Brain microvascular endothelial cell (primary cell): ENCODE data around the gene ACLY.

Experiments
- DNase-seq: peaks from one replicate; pipeline ENCODE4 v3.0.0-alpha.2; 2020
- H3K27ac ChIP-seq: fragments of 250-450 bp; sonication (Bioruptor Pico); 2 replicates; pipeline ENCODE4 v1.5.1; 2020; ENCODE audit warnings: mild to moderate bottlenecking, moderate library complexity
- H3K27me3 ChIP-seq: fragments of 250-450 bp; sonication (Bioruptor Pico); replicated peaks from 2 replicates; pipeline ENCODE4 v1.5.1; 2020; ENCODE audit warnings: mild to moderate bottlenecking
- H3K36me3 ChIP-seq: fragments of 250-450 bp; sonication (Bioruptor Pico); replicated peaks from 2 replicates; pipeline ENCODE4 v1.5.1; 2020; ENCODE audit warnings: mild to moderate bottlenecking
- H3K4me3 ChIP-seq: 2 replicates; pipeline ENCODE4 v1.5.1; 2011; ENCODE audit warnings: low read depth, mild to moderate bottlenecking, control low read depth, low read length, moderate library complexity
- in situ Hi-C: cut with HindIII; loops from 2 replicates; pipeline ENCODE4 v1.10.0; 2017; ENCODE audit warnings: low sequenced_read_pairs, low pct_ligation_motif_present
- TF ChIP-seq, protein P1 (sequence below): IDR thresholded peaks from 2 replicates; pipeline ENCODE4 v1.5.1; 2011; ENCODE audit warnings: low read depth, mild to moderate bottlenecking, moderate library complexity, low read length, control low read depth, inconsistent platforms; ENCODE audit errors: missing control alignments

ACLY gene

DNA sequence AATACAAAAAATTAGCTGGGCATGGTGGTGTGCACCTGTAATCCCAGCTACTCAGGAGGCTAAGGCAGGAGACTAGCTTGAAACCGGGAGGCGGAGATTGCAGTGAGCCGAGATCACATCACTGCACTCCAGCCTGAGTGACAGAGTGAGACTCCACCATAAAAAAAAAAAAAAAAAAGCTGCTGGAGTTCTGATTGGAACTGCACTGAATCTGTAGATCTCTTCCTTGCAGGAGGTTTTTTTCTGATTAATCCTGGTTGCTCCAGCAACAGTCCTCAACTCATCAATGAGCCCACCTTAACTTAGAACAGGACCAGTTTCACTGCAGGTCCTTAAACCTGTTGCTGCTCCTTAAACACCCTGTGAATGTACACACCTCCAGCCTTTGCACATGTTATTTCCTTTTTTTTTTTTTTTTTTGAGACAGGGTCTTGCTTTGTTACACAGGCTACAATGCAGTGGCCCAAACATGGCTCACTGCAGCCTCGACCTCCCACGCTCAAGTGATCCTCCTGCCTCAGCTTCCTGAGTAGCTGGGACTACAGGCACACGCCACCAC lies 10.0 kb upstream of the ACLY start:
- TF ChIP-seq, protein P1, sequence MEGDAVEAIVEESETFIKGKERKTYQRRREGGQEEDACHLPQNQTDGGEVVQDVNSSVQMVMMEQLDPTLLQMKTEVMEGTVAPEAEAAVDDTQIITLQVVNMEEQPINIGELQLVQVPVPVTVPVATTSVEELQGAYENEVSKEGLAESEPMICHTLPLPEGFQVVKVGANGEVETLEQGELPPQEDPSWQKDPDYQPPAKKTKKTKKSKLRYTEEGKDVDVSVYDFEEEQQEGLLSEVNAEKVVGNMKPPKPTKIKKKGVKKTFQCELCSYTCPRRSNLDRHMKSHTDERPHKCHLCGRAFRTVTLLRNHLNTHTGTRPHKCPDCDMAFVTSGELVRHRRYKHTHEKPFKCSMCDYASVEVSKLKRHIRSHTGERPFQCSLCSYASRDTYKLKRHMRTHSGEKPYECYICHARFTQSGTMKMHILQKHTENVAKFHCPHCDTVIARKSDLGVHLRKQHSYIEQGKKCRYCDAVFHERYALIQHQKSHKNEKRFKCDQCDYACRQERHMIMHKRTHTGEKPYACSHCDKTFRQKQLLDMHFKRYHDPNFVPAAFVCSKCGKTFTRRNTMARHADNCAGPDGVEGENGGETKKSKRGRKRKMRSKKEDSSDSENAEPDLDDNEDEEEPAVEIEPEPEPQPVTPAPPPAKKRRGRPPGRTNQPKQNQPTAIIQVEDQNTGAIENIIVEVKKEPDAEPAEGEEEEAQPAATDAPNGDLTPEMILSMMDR, result no peak
- DNase-seq, result no peak
- Histone ChIP-seq H3K27ac (no peak overlapping the region), H3K27me3 (no peaks in the 10 kb centered on the region), H3K36me3 (no peaks in the 10 kb centered on the region), H3K4me3 (no peak overlapping the region)
- in situ Hi-C loops, result no loop called here

GRCh38 chr17:41925991-41926590 lies 7.3 kb upstream of the ACLY start:
- in situ Hi-C loops, result no loop called here
- DNase-seq, result no peak
- TF ChIP-seq, protein P1, result no peak
- no peak overlapping the region for H3K4me3 ChIP-seq
- H3K27me3 ChIP-seq, result no peaks in the 10 kb centered on the region
- no peaks in the 10 kb centered on the region for H3K36me3 ChIP-seq
- H3K27ac ChIP-seq, result no peak overlapping the region

GRCh38 chr17:41920580-41920955 lies 1.8 kb upstream of the ACLY start:
- H3K27ac ChIP-seq, result no peak overlapping the region
- in situ Hi-C loops, result no loop called here
- no peak for DNase-seq
- H3K36me3 ChIP-seq, result peaks cover 3% of the 10 kb centered on the region
- no peaks in the 10 kb centered on the region for H3K27me3 ChIP-seq
- TF ChIP-seq, protein P1, result no peak
- H3K4me3 ChIP-seq, result no peak overlapping the region

DNA sequence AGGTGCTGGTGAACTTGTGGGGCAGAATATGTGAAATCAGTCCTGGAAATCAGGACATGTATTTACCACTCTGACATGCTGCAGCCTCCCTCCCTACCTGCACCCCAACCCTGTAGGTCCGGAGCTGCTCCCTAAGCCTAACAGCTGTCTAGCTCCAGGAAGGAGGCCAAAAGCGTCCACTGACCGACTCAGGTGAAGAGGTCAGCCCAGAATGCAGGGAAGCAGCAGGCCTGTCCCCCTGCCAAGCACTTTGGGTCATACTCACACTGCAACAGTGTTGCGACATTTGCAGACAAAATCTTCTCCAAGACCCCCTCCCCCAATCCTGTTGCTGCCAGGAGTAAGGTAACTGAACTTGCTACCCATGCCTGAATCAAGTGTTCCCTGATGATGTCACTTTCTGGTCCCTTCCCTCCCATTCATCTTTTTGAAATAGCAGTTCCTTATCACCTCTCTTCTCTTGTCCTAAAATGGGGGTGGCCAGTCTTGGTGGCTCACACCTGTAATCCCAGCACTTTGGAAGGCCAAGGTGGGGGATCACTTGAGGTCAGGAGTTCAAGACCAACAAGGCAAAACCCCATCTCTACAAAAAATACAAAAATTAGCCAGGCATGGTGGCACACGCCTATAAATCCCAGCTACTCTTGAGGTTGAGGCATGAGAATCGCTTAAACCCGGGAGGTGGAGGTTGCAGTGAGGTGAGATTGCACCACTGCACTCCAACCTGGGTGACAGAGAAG lies 1.3 kb upstream of the ACLY start:
- TF ChIP-seq, protein P1, result no peak
- in situ Hi-C loops, result no loop called here
- H3K36me3 ChIP-seq, result peaks cover 3% of the 10 kb centered on the region
- no peaks in the 10 kb centered on the region for H3K27me3 ChIP-seq
- H3K4me3 ChIP-seq, result no peak overlapping the region
- H3K27ac ChIP-seq, result no peak overlapping the region
- no peak for DNase-seq

DNA sequence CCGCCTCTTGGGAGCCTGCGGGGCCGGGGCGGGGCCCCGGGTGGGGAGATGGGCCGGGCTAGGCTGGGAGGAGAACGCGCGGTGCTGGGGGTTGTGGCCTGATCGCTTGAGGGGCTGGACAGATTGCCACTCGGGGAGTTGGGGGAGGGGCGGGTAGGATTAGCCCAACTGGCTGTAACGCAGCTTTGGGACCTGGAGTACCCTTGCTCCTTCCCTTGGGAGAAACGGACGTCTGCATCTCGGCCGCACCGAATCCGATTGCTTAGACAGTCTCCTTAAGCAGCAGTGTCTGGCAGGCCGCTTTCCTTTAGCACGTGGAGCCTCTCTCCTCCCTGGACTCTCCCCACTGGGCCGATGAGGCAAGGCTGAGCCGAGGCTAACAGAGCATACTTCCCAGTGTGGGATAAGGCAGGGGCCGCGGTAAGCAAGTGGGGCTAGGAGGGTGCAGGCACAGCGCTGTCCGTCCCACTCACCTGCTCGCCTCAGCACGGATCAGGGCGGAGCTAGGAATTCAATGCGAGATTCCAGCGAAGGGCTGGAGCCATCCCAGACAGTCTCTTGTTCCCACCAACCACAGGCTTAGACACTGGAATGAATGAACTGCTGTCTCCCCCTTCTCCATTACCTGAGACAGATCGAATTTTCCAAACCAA lies 540 bp upstream of the ACLY start:
- Histone ChIP-seq H3K27ac (peak overlapping the region; percentile 1), H3K36me3 (peaks cover 3% of the 10 kb centered on the region), H3K27me3 (no peaks in the 10 kb centered on the region), H3K4me3 (peak overlapping the region; percentile 47)
- in situ Hi-C loops, result no loop called here
- TF ChIP-seq, protein P1, result no peak
- no peak for DNase-seq
